Measurements from ENCODE around the gene VPS51.

GRCh38 chr11:65063532-65063931 is 32.5 kb upstream of the VPS51 start:
- TF ChIP-seq CTCF (IDR thresholded peaks at IDR 0.05) (no peak), POLR2A (IDR thresholded peaks at IDR 0.05) (no peak)
